ENCODE data around the gene OXSR1.

Gene OXSR1

DNA sequence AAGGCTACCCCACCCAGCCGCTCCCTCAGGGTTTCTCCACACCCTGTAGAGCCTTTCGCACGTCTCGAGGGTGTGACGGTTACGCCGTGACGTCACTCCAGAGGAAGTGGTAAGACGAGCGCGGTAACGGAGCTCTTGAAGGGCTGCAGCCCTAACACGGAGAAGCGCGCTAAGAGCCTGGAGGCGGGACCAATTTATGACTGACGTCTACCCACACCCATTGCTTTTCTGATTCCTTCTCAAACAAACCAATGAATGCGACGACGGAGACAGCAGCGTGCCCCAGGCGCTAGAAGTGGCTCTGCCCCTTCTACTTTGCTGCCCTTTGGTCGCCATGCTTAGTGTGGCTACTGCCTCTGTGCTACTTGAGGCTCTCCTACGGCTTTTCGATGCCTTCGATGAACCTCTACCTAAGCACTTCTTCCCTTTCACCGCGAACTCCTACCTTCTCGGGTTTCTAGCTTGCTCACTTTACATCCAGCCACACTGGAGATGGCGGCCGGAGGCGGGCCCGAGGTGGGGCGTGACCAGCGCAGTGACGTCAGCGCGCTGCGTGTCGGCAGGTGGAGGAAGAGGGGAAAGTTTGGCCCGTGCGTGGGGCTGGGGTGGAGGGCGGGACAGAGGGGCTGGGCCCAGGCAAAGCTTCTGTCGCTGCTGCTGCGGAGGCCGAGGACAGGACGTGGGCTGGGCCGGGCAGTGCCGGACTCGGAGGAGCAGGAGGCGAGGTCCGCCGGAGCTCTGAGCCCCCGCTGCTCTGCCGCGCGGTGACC lies at the start of gene OXSR1:
Gene OXSR1, plus strand, starts transcription at position 586 of the 770 bp plus-strand sequence. CDS start 340 bp downstream, outside the sequence.
- peak; percentile 99 for DNase-seq

DNA sequence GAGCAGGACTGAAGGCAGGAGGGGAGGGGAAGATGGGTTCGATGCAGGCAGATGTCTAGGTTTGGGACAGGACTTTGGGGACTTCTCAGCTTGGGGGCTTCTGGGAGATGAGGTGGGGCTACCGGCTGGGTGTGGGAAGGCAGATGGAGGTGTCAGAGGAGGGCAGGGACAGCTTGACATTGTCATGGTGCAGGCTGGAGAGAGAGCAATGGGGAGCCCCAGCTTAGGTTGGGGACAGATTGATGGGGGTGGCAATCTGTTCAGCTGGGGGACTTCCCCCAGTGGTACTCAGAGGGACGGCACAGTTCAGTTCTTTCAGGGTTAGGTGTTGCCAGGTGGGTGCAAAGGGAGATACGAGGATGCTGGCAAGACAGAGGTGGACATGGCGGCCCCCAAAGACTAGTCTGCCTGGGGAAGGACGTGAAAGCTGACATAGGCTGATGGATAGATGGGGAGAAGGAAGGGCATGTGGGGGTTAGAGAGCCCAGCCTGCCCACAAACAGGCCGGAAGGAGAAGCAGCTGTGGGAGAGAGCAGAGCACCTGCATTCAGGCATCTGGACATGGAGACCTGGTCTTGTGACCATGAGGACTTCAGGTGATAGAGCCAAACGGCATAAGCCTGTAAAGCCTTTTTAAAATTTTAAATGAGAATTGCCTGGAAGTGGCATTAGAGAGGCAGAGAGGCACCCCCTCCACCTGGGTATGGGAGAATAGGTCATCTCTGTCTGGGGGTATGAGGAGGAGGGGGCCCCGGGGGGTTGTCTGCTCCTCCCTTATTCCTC lies 49.5 kb upstream of the OXSR1 start:
- DNase-seq = no peak

DNA sequence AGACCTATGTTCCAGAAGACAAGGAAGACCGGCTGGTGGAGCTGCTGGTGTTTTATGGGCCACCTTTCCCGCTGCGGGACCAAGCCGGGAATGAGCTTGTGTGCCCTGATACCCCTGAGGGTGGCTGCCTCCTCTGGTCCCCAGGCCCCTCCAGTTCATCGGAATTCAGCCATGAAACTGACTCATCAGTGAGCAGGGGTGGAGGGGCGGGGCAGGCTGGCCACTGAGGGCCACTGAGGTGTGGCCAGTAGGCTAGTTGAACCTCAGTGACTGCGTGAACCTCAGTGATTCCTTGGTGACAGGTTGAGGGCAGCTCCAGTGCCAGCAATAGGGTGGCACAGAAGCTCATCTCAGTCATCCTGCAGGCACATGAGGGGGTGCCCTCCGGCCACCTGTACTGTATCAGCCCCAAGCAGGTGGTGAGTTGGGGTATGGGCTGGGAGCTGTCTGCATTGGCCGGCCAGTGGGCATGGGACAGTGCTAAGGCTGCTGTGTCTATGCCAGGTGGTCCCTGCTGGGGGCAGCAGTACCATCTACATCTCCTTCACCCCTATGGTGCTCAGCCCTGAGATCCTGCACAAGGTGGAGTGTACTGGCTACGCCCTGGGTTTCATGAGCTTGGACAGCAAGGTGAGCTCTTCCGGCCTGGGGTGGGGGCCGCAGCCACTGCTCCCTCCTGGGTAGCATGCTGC lies 48.7 kb upstream of the OXSR1 start:
- no peak for DNase-seq

DNA sequence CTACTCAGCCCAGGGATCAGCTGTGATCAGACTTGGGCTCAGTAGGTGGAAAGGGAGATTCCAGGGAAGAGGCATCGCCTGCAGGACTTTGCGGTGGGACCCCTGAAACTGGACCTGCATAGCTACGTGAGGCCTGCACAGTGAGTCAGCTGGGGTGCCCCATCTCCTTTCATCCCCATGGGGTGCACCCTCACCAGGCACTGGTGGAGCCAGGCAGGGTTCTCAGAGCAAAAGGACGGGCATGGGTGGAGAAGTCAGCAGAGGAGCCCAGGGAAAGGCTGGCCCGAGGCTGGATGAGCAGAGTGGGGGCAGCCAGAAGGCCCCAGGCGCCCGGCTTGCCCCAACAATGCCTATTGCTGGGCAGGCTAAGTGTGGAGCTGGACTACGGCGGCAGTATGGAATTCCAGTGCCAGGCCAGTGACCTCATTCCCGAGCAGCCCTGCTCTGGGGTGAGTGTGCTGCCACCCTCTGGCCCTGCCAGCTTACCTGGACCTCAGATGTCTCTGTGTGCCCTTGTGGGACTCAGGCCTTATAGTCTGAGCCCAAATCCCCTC lies 48.1 kb upstream of the OXSR1 start:
- no peak for DNase-seq

DNA sequence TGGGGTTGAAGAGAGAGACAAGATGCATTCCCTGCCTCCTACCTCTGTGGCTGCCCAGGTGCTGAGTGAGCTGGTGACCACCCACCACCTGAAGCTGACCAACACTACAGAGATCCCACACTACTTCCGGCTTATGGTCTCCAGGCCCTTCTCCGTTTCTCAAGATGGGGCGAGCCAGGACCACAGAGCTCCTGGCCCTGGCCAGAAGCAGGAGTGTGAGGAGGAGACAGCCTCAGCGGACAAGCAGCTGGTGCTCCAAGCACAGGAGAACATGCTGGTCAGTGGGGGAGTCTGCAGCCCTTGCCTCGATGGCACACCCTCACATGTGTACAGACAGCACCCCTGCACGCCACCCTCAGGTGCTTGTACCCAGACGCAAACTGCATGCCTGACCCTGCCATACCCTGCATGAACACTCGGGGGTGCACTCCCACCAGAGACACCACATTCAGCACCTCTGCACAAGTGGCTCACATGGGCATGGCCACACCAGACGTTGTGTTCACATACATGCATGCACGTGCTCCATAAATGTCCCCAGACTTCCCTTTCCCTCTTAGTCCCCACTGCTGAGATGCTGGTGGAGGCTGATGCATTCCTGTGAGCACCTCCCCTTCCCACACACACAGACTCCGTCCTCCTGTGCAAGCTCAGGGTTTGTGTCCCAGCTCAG lies 47.5 kb upstream of the OXSR1 start:
- DNase-seq = peak; percentile 76 to 78

DNA sequence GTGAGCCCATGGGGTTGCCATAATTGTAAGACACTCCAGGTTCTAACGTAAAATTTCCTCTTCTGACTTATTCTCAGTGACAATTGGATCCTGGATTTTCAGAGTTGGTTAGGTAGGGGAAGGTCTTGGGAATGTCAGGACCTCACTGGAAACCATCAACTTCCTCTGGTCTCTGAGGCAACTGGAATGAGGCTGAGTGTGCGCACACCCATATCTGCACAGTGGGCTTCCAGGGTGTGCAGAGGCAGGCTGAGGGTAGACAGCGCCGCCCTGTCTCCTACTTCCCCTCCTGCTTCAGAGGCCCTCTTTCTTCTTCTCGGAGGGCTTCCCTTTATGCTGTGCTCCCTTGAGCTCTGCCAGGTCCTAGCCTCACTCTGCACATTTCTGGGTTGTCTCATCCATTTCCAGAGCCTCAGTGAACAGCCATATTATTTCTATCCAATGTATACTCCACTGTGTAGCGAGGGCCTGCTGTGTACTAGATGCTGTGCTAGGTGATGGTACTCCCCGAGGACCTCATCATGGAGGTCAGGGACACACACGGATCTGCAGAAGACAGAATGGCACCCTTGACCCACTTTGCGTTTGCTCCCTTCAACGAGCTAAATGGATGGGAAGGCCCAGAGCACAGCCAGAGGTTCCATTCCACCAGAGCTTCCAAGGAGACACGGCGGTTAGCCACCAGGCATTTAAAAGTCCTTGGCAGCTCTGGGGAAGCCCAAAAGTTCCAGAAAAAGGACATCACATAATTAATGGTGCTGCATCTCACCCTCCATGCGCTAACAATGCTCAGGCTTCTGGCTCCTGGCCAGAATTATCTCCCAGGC lies 46.7 kb upstream of the OXSR1 start:
- DNase-seq = no peak

DNA sequence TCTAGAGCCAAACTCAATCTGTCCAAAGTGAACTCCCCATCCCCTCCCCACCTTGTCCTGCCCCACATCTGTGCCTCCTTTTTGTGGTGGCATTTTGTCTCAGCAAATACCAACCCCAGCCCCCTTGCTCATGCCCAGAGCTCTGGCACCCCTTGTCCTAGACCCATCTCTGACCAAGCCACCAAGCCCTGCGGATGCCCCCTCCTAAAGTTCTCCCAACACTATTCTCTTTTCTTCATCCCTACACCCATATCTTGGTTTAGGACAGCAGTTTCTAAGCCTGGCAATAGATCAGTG lies 46.1 kb upstream of the OXSR1 start:
- no peak for DNase-seq

DNA sequence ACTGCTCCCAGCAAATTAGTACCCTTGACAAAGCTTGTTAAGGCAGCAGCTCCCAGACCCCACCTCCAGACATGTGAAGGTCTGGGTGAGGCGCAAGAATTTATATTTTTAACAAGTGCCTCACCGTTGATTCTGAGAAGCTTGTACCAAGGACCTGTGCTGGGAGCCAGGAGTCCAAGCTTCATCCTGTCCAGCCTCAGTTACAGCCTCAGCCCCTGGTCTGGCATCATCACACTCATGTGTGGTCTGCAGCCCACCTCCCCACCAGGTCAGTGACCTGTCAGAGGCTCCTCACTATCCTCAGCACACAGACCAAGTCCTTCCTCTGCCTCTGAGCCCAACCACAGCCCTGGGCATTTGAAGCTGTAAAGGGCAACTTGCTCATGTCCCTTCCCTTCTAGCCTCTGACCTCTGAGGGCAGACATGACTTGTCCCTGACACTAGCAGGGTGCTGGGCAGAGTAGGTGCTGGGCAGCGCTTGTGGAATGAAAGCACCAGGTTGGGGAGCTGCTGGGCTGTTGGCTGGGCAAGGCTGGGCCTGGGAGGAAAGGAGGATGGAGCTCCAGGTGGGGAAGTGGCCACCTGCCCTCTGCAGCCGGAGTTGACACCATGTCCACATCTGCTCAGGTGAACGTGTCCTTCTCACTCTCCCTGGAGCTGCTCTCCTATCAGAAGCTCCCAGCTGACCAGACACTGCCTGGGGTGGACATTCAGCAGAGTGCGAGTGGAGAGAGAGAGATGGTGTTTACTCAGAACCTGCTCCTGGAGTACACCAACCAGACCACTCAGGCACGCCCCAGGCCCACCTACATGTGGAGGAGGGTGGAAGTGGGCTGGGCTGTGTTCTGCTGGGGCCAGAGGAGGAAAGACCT lies 45.3 kb upstream of the OXSR1 start:
- DNase-seq = no peak

DNA sequence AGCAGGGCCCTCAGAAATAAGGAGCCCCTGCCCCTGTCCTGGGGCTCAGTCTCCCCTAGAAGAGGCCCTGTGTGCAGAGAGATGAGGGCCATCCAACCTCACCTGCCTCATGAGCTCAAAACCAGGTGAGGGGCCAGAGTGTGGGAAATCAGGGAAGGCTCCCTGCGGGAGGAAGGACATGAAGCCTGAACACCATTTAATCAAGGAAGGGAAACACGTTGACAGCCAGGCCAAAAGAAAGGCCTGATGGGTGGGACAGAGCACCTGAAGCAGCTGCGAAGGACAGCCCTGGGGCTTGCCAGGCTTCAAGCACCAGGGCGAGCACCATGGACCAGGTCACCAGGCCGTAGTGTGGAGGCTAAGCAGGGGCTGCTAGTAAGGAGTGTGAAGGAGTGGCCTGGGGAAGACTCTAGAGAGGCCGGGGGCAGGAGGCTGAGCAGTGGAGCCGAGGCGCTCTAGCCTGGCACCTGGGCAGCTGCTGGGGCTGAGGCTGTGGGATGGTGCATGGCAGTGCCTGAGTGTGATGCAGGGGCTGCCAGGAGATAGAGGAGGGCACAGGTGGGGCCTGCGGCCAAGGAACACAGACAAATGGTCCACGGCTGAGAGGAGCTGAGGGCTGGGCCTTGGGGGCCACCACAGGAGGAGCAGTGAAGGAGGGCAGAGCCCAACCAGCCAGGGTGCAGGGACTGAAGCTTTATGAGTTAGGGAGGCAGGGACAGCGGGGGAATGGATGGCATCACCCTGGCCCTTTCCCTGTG lies 44.5 kb upstream of the OXSR1 start:
- DNase-seq = no peak

DNA sequence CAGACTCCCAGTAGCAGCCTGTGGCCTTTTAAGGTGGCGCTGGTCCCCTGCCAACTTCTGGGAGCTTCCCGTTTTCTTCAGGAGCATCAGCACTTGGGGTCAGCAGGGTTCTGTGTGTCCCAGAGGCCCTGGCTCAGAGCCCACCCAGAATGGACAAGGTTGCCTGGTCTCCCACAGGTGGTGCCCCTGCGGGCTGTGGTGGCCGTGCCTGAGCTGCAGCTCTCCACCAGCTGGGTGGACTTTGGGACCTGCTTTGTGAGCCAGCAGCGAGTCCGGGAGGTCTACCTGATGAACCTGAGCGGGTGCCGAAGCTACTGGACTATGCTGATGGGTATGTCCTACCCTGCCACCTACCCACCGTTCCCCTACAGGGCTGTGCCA lies 43.9 kb upstream of the OXSR1 start:
- DNase-seq = no peak

DNA sequence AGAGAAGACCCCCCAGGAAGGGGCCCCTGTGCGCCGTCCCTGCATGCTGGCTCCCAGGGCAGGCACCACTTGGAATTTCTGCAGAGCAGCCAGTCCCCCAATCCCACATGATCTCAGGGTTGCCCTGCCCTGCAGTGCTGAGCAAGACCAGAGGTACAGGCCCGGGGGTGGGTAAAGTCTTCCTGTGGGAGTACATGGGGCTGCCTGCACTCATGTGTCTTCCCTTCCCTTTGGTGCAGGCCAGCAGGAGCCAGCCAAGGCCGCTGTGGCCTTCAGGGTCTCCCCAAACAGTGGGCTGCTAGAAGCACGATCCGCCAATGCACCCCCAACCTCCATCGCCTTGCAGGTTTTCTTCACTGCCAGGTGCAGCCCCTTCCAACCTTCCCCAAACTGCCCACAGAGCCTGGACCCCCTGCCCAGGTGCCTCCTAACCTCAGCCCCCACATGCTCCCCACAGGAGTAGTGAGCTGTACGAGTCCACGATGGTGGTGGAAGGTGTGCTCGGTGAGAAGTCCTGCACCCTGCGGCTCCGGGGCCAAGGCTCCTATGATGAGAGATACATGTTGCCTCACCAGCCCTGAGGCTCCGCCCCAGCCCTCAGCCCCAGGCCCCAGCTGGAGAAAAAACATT lies 43.4 kb upstream of the OXSR1 start:
- DNase-seq = no peak

DNA sequence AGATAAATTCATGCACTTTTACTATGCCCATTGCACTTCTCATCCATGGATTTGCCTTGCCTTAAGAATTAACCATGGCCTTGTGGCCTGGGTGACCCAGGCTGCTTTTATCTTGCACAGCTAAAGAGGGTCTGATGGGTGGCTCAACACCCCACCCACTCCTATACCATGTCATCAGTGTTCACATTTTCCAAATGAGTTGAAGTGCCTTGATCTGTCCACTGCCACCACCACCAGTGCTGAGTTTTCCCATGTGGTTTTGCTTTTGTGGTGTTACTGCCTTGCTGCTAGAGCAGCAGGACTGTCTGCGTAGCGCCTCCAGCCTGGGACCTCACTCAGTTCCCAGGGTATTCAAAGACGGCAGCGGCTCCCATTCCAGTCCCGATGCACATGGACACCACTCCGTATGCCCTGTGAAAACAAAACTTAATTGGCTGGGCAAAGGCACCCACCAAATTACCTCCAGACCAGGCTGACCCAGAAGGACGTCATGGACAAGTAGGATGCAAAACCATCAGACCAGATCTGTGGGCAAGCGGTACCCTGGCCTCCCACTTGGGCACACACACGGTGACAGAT lies 42.5 kb upstream of the OXSR1 start:
- DNase-seq = no peak

DNA sequence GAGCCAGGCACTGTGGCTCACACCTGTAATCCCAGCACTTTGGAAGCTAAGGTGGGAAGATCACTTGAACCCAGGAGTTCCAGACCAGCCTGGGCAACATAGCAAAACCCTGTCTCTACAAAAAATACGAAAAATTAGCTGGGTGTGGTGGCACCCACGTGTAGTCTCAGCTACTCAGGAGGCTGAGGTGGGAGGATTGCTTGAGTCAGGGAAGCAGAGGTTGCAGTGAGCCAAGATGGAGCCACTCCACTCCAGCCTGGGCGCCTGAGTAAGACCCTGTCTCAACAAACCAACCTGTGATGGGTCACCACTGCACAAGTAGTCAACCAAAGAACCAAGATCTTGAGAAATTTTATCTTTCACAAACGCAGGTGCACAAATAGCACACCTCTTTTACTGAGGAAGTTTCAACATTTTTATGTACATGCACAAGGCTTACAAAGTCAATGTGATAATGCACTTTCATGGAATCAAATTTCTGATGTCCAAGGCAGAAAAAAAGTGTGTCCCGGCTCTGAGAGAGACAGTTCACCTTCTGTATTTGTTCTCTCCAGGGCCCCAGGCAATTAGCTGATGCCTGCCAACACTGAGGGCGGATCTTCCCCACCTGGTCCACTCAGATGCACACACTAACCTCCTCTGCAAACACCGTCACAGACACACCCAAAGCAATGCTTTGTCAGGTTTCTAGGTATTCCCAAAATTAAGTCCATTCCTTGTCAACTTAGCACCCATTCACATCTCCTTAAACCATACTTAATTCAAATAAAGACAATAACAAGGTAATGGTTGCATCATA lies 40.8 kb upstream of the OXSR1 start:
- no peak for DNase-seq

DNA sequence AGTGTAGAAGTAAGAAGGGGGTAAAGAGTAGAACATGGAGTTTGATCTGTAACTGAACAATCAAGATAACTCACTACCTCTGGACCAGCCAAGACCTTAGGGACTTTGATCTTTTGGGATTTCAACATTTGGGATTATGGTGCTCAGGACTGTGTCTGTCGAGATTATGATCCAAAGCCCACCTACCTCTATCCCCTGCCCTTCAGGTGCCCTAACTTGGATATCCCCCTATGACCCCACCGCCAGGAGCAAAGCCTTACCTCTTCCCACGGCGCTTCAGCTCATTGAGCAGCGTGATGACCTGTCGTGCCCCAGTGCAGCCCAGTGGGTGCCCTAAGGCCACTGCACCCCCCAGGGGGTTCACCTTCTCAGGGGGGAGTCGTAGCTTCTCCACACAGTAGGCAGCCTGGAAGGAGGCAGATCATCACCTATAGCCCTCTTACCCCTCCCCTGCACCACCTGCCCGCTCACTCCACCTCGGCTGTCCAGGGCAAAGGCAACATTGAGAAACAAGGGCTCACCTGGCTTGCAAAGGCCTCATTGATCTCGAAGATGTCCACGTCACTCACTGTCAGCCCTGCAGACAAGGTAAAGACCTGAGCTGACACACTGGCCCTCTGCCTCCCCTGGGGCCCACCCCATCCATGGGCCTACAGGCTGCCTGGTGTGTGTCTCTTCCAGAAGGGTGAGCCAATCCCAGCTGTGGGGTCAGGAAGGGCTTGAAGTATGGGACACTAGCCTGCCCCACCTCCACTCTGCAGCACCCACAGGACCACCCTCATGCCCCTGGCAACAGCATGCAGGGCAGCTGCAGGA lies 39.8 kb upstream of the OXSR1 start:
- no peak for DNase-seq

DNA sequence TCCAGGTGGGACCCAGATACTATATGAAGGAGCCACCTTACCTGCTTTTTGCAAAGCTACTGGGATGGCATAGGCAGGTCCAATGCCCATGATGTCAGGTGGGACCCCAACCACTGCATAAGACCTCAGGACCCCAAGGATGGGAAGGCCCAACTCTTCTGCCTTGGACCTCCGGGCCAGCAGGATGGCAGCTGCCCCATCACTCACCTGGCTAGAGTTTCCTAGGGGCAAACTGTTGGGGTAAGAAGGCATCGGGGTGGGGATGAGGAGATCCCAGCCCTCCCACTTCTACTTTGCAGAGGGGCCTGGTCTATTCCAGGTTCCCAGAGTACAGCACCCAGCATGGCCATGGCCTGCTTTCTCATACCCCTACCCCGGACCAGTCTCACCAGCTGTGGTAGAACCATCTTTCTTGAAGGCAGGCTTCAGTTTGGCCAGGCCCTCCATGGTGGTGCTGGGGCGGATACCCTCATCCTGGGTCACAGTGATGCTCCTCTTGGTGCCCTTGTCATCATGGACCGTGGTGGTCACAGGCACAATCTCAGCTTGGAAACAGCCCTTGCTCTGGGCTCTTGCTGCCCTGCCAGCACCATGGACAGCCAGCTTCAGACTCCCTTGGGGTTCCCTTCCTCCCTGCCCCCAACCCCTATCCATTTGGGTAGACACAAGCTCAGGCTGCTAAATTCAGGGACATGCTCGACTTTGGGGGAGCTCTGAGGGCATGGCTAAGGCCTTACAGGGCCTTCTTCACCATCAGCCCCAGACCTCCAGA lies 39.0 kb upstream of the OXSR1 start:
- DNase-seq = no peak

DNA sequence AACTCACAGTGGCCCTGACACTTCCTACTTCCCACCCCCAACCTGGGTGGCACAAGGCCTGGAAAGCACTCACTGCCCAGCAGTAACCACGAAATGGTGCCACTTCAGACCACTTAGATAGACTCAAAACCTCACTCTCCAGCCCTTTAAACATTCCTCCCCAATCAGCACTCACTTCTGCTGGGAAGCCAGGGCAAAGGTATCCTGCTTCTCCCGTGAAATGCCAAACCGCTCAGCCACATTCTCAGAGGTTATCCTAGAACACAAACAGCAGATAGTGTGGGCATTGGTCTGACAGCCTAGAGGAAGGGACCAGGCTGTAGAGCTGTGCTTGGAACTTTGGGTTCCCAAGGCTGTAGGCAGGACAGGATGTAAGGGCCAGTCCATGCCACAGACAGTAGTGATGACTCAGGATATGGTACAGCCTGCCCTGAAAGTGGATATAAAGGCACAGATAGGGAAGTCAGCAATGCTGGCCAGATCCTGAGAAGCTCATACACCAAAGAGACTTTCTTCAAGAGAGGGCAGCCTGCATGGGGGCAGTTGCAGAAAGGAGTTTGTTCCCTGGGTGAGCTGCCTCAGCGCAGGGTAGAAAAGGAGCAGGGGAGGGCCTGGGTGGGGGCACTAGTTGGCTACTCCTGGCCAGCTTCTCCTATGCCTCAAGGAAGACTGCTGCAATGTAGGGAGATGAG lies 37.6 kb upstream of the OXSR1 start:
- DNase-seq = no peak
